OCI-M2 (cell line): Measurements from ENCODE around the gene TNFRSF8.
"Not testable (repeated sequence)": the region's sequence is repeated elsewhere in the genome, so short reads cannot be mapped to it uniquely, and the experiment has no call there.

Experiments used
- DNase-seq: peaks from one replicate; lab custom pipeline; 2025; ENCODE audit not compliant: unreplicated experiment; lab: John Stamatoyannopoulos, UW

The TNFRSF8 gene

GRCh38 chr1:12038356-12039163 lies 24.5 kb upstream of the TNFRSF8 start:
- no peak for DNase-seq

- no peak for DNase-seq
These were observed 24.0 kb upstream of the TNFRSF8 start for GRCh38 chr1:12039164-12039525.

GRCh38 chr1:12039824-12040456 lies 23.2 kb upstream of the TNFRSF8 start:
- DNase-seq, result not testable (repeated sequence)

GRCh38 chr1:12040457-12041051 lies 22.5 kb upstream of the TNFRSF8 start:
- no peak for DNase-seq

GRCh38 chr1:12044187-12044877 lies 18.8 kb upstream of the TNFRSF8 start:
- not testable (repeated sequence) for DNase-seq

- no peak for DNase-seq
These were observed 16.4 kb upstream of the TNFRSF8 start for GRCh38 chr1:12046749-12047119.

- no peak for DNase-seq
These were observed 15.8 kb upstream of the TNFRSF8 start for GRCh38 chr1:12047120-12047876.

- DNase-seq, result no peak
These were observed 14.7 kb upstream of the TNFRSF8 start for GRCh38 chr1:12048372-12048771.

- no peak for DNase-seq
These were observed 13.5 kb upstream of the TNFRSF8 start for GRCh38 chr1:12049616-12050015.

- DNase-seq, result no peak
These were observed 11.7 kb upstream of the TNFRSF8 start for GRCh38 chr1:12051361-12051760.

- DNase-seq, result no peak
These were observed 11.0 kb upstream of the TNFRSF8 start for GRCh38 chr1:12052008-12052573.

GRCh38 chr1:12052997-12053686 lies 10.0 kb upstream of the TNFRSF8 start:
- no peak for DNase-seq

GRCh38 chr1:12053752-12054548 lies 9.2 kb upstream of the TNFRSF8 start:
- DNase-seq, result no peak

GRCh38 chr1:12055259-12055658 lies 7.8 kb upstream of the TNFRSF8 start:
- DNase-seq, result no peak

GRCh38 chr1:12056331-12056841 lies 6.7 kb upstream of the TNFRSF8 start:
- no peak for DNase-seq

- no peak for DNase-seq
These were observed 5.7 kb upstream of the TNFRSF8 start for GRCh38 chr1:12057382-12057781.

GRCh38 chr1:12057940-12058687 lies 5.0 kb upstream of the TNFRSF8 start:
- no peak for DNase-seq

GRCh38 chr1:12059226-12059625 lies 3.9 kb upstream of the TNFRSF8 start:
- no peak for DNase-seq
